WTC11 (cell line): ENCODE measurements around the gene RNF7. TPM values are rescaled to one million over a fixed set of nuclear protein-coding genes. Genes with fewer than 3 reads are reported as not detected.
"Not testable (repeated sequence)": the region's sequence is repeated elsewhere in the genome, so short reads cannot be mapped to it uniquely, and the experiment has no call there.

Experiments used
- ATAC-seq: fragments of 200-7000 bp; cut with Tn5 transposase; 2 replicates; pipeline ENCODE4 v1.10.0; 2021; ENCODE audit warnings: mild to moderate bottlenecking, moderate library complexity
- CTCF ChIA-PET: fragments of 300-600 bp; sonication (Branson Sonifier 250); formaldehyde crosslinking; loops from one replicate; lab custom pipeline; 2021; ENCODE audit warnings: antibody characterized with exemption; lab: Charles Lee
- POLR2A ChIA-PET: fragments of 350-600 bp; sonication (Branson Sonifier 250); formaldehyde crosslinking; loops from one replicate; lab custom pipeline; 2021; ENCODE audit warnings: antibody characterized with exemption; lab: Charles Lee
- DNase-seq: peaks from one replicate; pipeline ENCODE4 v3.0.0; 2021; ENCODE audit warnings: low spot score
- H3K27ac Mint-ChIP-seq: 2 replicates; pipeline ENCODE4 v1.8.0; 2021; ENCODE audit warnings: mixed read lengths
- H3K27me3 Mint-ChIP-seq: 2 replicates; pipeline ENCODE4 v1.8.0; 2021; ENCODE audit warnings: low read depth, mild to moderate bottlenecking, moderate library complexity, mixed read lengths
- H3K36me3 Mint-ChIP-seq: 2 replicates; pipeline ENCODE4 v1.8.0; 2021; ENCODE audit warnings: mixed read lengths
- H3K4me1 Mint-ChIP-seq: 2 replicates; pipeline ENCODE4 v1.8.0; 2022; ENCODE audit warnings: mixed read lengths
- H3K4me3 Mint-ChIP-seq: 2 replicates; pipeline ENCODE4 v1.8.0; 2021; ENCODE audit warnings: mild to moderate bottlenecking, moderate library complexity, mixed read lengths
- H3K9me3 Mint-ChIP-seq: 2 replicates; pipeline ENCODE4 v1.8.0; 2021; ENCODE audit warnings: mixed read lengths
- CBFB ChIP-seq: sonication (generic); formaldehyde crosslinking; IDR thresholded peaks from 2 replicates; pipeline ENCODE4 v1.8.1; 2022; ENCODE audit warnings: mild to moderate bottlenecking, low read depth, missing genetic modification reagents
- CREB1 ChIP-seq: sonication (generic); formaldehyde crosslinking; IDR thresholded peaks from 2 replicates; pipeline ENCODE4 v1.8.0; 2023; ENCODE audit warnings: mild to moderate bottlenecking, missing genetic modification reagents
- ESRRA ChIP-seq: sonication (generic); formaldehyde crosslinking; IDR thresholded peaks from 2 replicates; pipeline ENCODE4 v1.8.1; 2022; ENCODE audit warnings: mild to moderate bottlenecking, missing genetic modification reagents, borderline replicate concordance
- GTF2I ChIP-seq: fragments of 250-450 bp; sonication (Bioruptor Pico); conservative IDR thresholded peaks from 2 replicates; pipeline ENCODE4 v1.4.0; 2021; ENCODE audit warnings: mild to moderate bottlenecking
- IRF1 ChIP-seq: sonication (generic); formaldehyde crosslinking; IDR thresholded peaks from 2 replicates; pipeline ENCODE4 v1.8.0; 2023; ENCODE audit warnings: missing genetic modification reagents
- JUN ChIP-seq: sonication (generic); formaldehyde crosslinking; IDR thresholded peaks from 2 replicates; pipeline ENCODE4 v1.8.0; 2023; ENCODE audit warnings: mild to moderate bottlenecking, missing genetic modification reagents
- KAT7 ChIP-seq: sonication (generic); formaldehyde crosslinking; IDR thresholded peaks from 2 replicates; pipeline ENCODE4 v1.8.1; 2023; ENCODE audit warnings: missing genetic modification reagents, mild to moderate bottlenecking, borderline replicate concordance
- NR2C2 ChIP-seq: sonication (generic); formaldehyde crosslinking; IDR thresholded peaks from 2 replicates; pipeline ENCODE4 v1.8.0; 2022; ENCODE audit warnings: mild to moderate bottlenecking, missing genetic modification reagents
- OVOL2 ChIP-seq: fragments of 250-450 bp; sonication (Bioruptor Pico); IDR thresholded peaks from 2 replicates; pipeline ENCODE4 v1.9.0; 2021; ENCODE audit warnings: mild to moderate bottlenecking, borderline replicate concordance
- RELA ChIP-seq: sonication (generic); formaldehyde crosslinking; IDR thresholded peaks from 2 replicates; pipeline ENCODE4 v1.8.1; 2022; ENCODE audit warnings: missing genetic modification reagents, mild to moderate bottlenecking, borderline replicate concordance
- TEAD1 ChIP-seq: sonication (generic); formaldehyde crosslinking; IDR thresholded peaks from 2 replicates; pipeline ENCODE4 v1.8.0; 2022; ENCODE audit warnings: mild to moderate bottlenecking, missing genetic modification reagents
- TEAD4 ChIP-seq: sonication (generic); formaldehyde crosslinking; IDR thresholded peaks from 2 replicates; pipeline ENCODE4 v1.8.0; 2022; ENCODE audit warnings: mild to moderate bottlenecking, missing genetic modification reagents
- ZNF425 ChIP-seq: fragments of 250-450 bp; sonication (Bioruptor Pico); conservative IDR thresholded peaks from 2 replicates; pipeline ENCODE4 v1.9.0; 2021; ENCODE audit warnings: mild to moderate bottlenecking
- total RNA-seq: library from RNA; stranded (reverse); gene quantifications from 3 replicates; pipeline ENCODE4 v1.2.3, GENCODE V29; 2021
- TF ChIP-seq, protein P1 (sequence below): sonication (generic); formaldehyde crosslinking; IDR thresholded peaks from 2 replicates; pipeline ENCODE4 v1.8.0; 2022; ENCODE audit warnings: missing genetic modification reagents

RNF7 gene
- total RNA-seq, 1 experiment from 2014 or later: 133 TPM

- TF ChIP-seq ZNF425 (CRISPR knock-in tag) (no peak), RELA (CRISPR knock-in tag) (no peak), CBFB (CRISPR knock-in tag) (no peak), GTF2I (CRISPR knock-in tag) (no peak), TEAD4 (CRISPR knock-in tag) (no peak), KAT7 (CRISPR knock-in tag) (no peak), OVOL2 (no peak), ESRRA (CRISPR knock-in tag) (no peak), IRF1 (CRISPR knock-in tag) (no peak), NR2C2 (CRISPR knock-in tag) (no peak)
Measured at GRCh38 chr3:141690431-141691072, 47.5 kb upstream of the RNF7 start (continued).

GRCh38 chr3:141691471-141691870 lies 46.6 kb upstream of the RNF7 start:
- H3K27me3 Mint-ChIP-seq, H3K9me3 Mint-ChIP-seq, POLR2A ChIA-PET, H3K36me3 Mint-ChIP-seq, H3K4me1 Mint-ChIP-seq, DNase-seq, ATAC-seq, H3K4me3 Mint-ChIP-seq, H3K27ac Mint-ChIP-seq: not testable (repeated sequence)
- CTCF ChIA-PET: interaction anchor here (1.9 kb wide), 1 partner anchor 46 kb away, joined by 4 read pairs; no protein-coding TSS in a partner anchor

DNA sequence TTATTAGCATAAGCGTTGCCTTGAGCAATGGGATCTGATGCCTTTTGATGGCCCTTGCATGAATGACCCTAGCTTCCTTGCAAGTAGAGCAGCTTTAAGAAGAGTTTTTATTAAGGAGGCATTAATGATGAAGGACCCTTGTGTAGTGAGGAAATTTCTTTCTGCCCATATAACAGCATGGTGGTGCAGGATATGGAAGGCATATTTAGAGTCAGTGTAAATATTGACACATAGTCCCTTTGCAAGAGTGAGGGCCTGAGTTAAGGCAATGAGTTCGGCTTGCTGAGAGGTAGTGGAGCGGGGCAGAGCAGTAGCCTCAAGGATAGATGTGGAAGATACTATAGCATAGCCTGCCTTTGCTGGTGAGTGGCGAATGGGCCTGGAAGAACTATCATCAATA lies 45.1 kb upstream of the RNF7 start:
- H3K27me3 Mint-ChIP-seq, DNase-seq, ATAC-seq, H3K9me3 Mint-ChIP-seq, H3K27ac Mint-ChIP-seq, H3K4me3 Mint-ChIP-seq, H3K36me3 Mint-ChIP-seq, H3K4me1 Mint-ChIP-seq, POLR2A ChIA-PET: not testable (repeated sequence)
- CTCF ChIA-PET: interaction anchor here (1.9 kb wide), 1 partner anchor 48 kb away, joined by 4 read pairs; no protein-coding TSS in a partner anchor

- no peak for ATAC-seq
- H3K27ac Mint-ChIP-seq: no peak overlapping the region
- TF ChIP-seq JUN (no peak), CREB1 (CRISPR knock-in tag) (no peak), TEAD1 (no peak)
- TF ChIP-seq, protein P1, sequence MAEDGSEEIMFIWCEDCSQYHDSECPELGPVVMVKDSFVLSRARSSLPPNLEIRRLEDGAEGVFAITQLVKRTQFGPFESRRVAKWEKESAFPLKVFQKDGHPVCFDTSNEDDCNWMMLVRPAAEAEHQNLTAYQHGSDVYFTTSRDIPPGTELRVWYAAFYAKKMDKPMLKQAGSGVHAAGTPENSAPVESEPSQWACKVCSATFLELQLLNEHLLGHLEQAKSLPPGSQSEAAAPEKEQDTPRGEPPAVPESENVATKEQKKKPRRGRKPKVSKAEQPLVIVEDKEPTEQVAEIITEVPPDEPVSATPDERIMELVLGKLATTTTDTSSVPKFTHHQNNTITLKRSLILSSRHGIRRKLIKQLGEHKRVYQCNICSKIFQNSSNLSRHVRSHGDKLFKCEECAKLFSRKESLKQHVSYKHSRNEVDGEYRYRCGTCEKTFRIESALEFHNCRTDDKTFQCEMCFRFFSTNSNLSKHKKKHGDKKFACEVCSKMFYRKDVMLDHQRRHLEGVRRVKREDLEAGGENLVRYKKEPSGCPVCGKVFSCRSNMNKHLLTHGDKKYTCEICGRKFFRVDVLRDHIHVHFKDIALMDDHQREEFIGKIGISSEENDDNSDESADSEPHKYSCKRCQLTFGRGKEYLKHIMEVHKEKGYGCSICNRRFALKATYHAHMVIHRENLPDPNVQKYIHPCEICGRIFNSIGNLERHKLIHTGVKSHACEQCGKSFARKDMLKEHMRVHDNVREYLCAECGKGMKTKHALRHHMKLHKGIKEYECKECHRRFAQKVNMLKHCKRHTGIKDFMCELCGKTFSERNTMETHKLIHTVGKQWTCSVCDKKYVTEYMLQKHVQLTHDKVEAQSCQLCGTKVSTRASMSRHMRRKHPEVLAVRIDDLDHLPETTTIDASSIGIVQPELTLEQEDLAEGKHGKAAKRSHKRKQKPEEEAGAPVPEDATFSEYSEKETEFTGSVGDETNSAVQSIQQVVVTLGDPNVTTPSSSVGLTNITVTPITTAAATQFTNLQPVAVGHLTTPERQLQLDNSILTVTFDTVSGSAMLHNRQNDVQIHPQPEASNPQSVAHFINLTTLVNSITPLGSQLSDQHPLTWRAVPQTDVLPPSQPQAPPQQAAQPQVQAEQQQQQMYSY (CRISPR knock-in tag): no peak
- TF ChIP-seq, all 79 proteins: peak for 0
- peaks cover 5% of the 10 kb centered on the region for H3K9me3 Mint-ChIP-seq
- no peaks in the 10 kb centered on the region for H3K27me3 Mint-ChIP-seq
- POLR2A ChIA-PET: no interaction called here
- H3K4me3 Mint-ChIP-seq: no peak overlapping the region
- CTCF ChIA-PET: no interaction called here
- DNase-seq: no peak
- peaks cover 4% of the 10 kb centered on the region; the same call in 1 of the 2 replicates for H3K4me1 Mint-ChIP-seq
- no peaks in the 10 kb centered on the region for H3K36me3 Mint-ChIP-seq
Measured at GRCh38 chr3:141699324-141699723, 38.8 kb upstream of the RNF7 start.
